ENCODE data around the gene CD99L2. TPM values are rescaled to one million over a fixed set of nuclear protein-coding genes. Genes with fewer than 3 reads are reported as not detected.

The CD99L2 gene
- total RNA-seq, 4 donors from 2014 or later = 202 to 289 (median 251) TPM

DNA sequence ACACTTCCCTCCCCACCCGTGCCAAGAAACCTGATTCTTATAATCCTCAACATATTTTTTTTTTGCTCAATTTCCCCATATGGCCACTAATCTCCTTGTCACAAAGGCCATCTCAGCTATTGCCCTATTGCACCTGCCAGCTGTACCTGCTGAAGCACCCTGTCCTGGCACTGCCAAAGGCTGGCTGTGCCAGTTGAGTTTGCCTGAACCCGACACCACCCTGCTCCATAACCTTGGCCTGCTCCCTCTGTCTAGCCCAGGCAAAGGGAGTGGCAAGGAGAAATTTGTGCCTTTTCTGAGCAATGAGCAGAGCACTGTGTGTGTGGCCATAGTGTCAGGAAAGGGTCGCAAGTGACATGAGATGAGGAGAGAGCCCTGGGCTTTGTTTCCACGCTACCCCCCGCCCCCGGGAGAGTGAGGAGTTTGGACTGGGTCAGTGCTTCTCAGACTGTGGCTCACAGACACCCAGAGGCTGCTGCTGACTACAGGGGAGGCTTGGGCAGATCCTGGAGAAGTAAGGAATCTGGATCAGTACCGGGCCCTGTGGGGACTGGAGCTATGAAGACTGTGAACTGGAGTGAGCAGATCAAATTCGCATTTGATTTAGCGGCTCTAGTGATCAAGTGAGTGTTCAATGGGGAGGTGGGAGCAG is 42.5 kb upstream of the CD99L2 start:
- Histone ChIP-seq H3K4me1 (no peaks in the 10 kb centered on the region), H3K4me3 (no peak overlapping the region), H3K27me3 (no peaks in the 10 kb centered on the region), H3K27ac (no peak overlapping the region), H3K36me3 (no peaks in the 10 kb centered on the region), H3K9me3 (no peaks in the 10 kb centered on the region)
- in situ Hi-C loops (cut with MboI; ENCODE audit: low sequenced_read_pairs in 4 of 4) (no loop called here), intact Hi-C loops (cut with DNase I; ENCODE audit: low total_unique reads) (no loop called here)
- no peak for DNase-seq
- ATAC-seq = no peak
- TF ChIP-seq, protein P1, sequence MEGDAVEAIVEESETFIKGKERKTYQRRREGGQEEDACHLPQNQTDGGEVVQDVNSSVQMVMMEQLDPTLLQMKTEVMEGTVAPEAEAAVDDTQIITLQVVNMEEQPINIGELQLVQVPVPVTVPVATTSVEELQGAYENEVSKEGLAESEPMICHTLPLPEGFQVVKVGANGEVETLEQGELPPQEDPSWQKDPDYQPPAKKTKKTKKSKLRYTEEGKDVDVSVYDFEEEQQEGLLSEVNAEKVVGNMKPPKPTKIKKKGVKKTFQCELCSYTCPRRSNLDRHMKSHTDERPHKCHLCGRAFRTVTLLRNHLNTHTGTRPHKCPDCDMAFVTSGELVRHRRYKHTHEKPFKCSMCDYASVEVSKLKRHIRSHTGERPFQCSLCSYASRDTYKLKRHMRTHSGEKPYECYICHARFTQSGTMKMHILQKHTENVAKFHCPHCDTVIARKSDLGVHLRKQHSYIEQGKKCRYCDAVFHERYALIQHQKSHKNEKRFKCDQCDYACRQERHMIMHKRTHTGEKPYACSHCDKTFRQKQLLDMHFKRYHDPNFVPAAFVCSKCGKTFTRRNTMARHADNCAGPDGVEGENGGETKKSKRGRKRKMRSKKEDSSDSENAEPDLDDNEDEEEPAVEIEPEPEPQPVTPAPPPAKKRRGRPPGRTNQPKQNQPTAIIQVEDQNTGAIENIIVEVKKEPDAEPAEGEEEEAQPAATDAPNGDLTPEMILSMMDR (IDR thresholded peaks at IDR 0.05 in 4 of 5, conservative IDR thresholded peaks at IDR 0.05 in 1 of 5) = no peak
- TF ChIP-seq POLR2A (IDR thresholded peaks at IDR 0.05) = no peak

DNA sequence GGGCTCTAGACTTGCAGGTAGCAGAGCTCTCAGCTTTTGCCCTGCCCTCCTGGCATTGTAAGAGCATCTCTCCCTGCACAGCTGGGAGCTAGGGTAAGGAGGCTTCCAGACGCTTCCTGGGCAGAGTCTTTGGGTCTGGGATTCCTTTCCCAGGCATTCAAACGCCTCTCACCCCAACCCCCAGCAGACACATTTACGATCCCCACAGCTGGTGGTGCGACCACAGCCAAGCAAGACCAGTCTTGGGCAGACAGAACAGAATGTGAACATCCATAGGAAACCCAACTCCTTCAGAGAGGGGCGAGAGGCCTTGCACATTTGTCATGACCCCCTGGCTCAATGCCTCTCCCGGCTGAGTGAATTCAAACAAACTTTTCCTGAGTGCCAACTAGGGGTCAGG is 38.1 kb upstream of the CD99L2 start:
- H3K36me3 ChIP-seq = no peaks in the 10 kb centered on the region
- H3K4me1 ChIP-seq = no peaks in the 10 kb centered on the region
- intact Hi-C loops (cut with DNase I; ENCODE audit: low total_unique reads) (no loop called here), in situ Hi-C loops (cut with MboI; ENCODE audit: low sequenced_read_pairs in 4 of 4) (no loop called here)
- H3K9me3 ChIP-seq = no peaks in the 10 kb centered on the region
- no peak overlapping the region for H3K4me3 ChIP-seq
- TF ChIP-seq, protein P1 (IDR thresholded peaks at IDR 0.05 in 4 of 5, conservative IDR thresholded peaks at IDR 0.05 in 1 of 5) = no peak
- no peak for TF ChIP-seq POLR2A (IDR thresholded peaks at IDR 0.05)
- H3K27me3 ChIP-seq = no peaks in the 10 kb centered on the region
- DNase-seq = no peak
- no peak for ATAC-seq
- no peak overlapping the region for H3K27ac ChIP-seq

DNA sequence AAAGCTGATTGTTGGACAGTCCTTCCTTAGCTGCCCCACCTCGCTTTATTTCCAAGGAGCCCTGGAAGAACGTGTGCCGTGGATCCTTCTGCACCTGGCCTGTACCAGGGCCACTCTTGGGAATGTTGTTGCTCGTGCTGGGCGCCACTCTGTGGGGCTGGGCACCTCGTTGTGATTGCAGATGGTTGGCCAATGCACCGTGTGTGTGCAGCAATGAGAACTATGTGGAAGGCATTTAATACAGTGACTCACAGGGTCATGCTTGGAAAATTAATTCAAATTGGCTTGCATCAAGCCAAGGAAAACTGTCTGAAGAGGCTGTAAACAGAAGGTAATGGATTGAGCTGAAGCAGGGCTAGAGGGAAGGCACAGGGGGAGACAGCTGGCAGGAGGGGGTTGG is 37.0 kb upstream of the CD99L2 start:
- Histone ChIP-seq H3K27ac (no peak overlapping the region), H3K9me3 (no peaks in the 10 kb centered on the region), H3K4me3 (no peak overlapping the region), H3K27me3 (no peaks in the 10 kb centered on the region), H3K4me1 (no peaks in the 10 kb centered on the region), H3K36me3 (no peaks in the 10 kb centered on the region)
- intact Hi-C loops (cut with DNase I; ENCODE audit: low total_unique reads) = no loop called here
- TF ChIP-seq, protein P1 (IDR thresholded peaks at IDR 0.05 in 4 of 5, conservative IDR thresholded peaks at IDR 0.05 in 1 of 5) = no peak
- no peak for TF ChIP-seq POLR2A (IDR thresholded peaks at IDR 0.05)
- peak in 1 of 2 donors; percentile 21 for ATAC-seq
- in situ Hi-C loops (cut with MboI; ENCODE audit: low sequenced_read_pairs in 4 of 4) = no loop called here
- DNase-seq = no peak

DNA sequence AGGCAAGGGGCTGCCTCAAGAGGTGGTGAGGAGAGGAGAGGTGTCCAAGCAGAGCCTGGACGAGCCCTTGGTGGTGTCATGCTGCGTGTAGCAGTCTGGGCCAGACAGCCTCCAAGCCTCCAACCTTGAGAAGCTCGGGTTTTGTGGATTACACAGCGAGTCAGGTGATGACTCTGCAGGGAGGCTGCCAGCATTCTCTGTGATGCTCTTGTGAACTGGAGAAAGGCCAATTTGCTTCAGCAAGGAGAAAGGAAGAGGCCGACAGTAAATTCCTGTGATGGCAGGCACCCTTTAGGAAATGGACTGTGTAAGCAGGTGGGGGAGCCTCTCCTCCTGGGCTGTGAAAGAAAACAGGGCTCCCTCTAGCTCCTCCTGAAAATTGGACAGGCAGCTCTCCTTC is 36.0 kb upstream of the CD99L2 start:
- no peak for TF ChIP-seq POLR2A (IDR thresholded peaks at IDR 0.05)
- TF ChIP-seq, protein P1 (IDR thresholded peaks at IDR 0.05 in 4 of 5, conservative IDR thresholded peaks at IDR 0.05 in 1 of 5) = no peak
- intact Hi-C loops (cut with DNase I; ENCODE audit: low total_unique reads) (no loop called here), in situ Hi-C loops (cut with MboI; ENCODE audit: low sequenced_read_pairs in 4 of 4) (no loop called here)
- Histone ChIP-seq H3K27me3 (no peaks in the 10 kb centered on the region), H3K27ac (no peak overlapping the region), H3K36me3 (no peaks in the 10 kb centered on the region), H3K4me1 (no peaks in the 10 kb centered on the region), H3K4me3 (no peak overlapping the region), H3K9me3 (no peaks in the 10 kb centered on the region)
- DNase-seq (no peak), ATAC-seq (no peak)

DNA sequence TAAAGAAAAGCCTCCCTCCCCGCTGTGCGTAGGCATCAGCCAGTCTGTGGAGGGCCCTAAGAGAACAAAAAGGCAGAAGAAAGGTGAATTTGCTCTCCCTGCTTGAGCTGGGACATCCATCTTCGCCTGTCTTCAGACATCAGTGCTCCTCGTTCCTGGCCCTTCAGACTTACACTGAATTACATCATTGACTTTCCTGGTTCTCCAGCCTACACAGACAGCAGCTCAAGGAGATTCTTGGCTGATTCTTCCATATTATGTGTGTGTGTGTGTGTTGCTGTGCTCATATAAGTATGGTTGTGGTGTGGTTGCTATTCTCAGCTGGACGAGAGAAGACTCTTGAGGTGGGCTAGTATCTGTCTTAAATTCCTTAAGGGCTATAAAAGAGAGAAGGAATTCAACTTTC is 35.5 kb upstream of the CD99L2 start:
- in situ Hi-C loops (cut with MboI; ENCODE audit: low sequenced_read_pairs in 4 of 4) (no loop called here), intact Hi-C loops (cut with DNase I; ENCODE audit: low total_unique reads) (no loop called here)

More for the DNA sequence above, 35.5 kb upstream of the CD99L2 start:
- no peaks in the 10 kb centered on the region for H3K9me3 ChIP-seq
- no peak overlapping the region for H3K4me3 ChIP-seq
- no peaks in the 10 kb centered on the region for H3K4me1 ChIP-seq
- H3K36me3 ChIP-seq = no peaks in the 10 kb centered on the region
- TF ChIP-seq, protein P1 (IDR thresholded peaks at IDR 0.05 in 4 of 5, conservative IDR thresholded peaks at IDR 0.05 in 1 of 5) = no peak
- H3K27me3 ChIP-seq = no peaks in the 10 kb centered on the region
- ATAC-seq = no peak
- no peak overlapping the region for H3K27ac ChIP-seq
- DNase-seq = no peak
